ENCODE measurements around the gene IL1RAPL1.

Gene IL1RAPL1

GRCh38 chrX:28752330-28752729, 165.1 kb downstream of the IL1RAPL1 start:
- H3K9ac ChIP-seq (ENCODE audit: low read depth, low read length, poor library complexity, severe bottlenecking): no peak overlapping the region
- H2AFZ ChIP-seq (ENCODE audit: low read length): no peak overlapping the region
- H3K4me3 ChIP-seq (ENCODE audit: low read length, poor library complexity, severe bottlenecking): no peak overlapping the region
- H3K4me2 ChIP-seq (ENCODE audit: low read depth, low read length, poor library complexity, severe bottlenecking): no peak overlapping the region
- H3K9me3 ChIP-seq (ENCODE audit: insufficient read depth, low read depth, low read length): no peaks in the 10 kb centered on the region
- H3K36me3 ChIP-seq (ENCODE audit: insufficient read depth, low read length): no peaks in the 10 kb centered on the region
- no peaks in the 10 kb centered on the region for H3K4me1 ChIP-seq (ENCODE audit: insufficient read depth, low read length, poor library complexity, severe bottlenecking)
- H3F3A ChIP-seq (ENCODE audit: low read depth): no peaks in the 10 kb centered on the region
- no peaks in the 10 kb centered on the region for H4K20me1 ChIP-seq (ENCODE audit: insufficient read depth, low read length, poor library complexity, severe bottlenecking)
- H3K79me2 ChIP-seq (ENCODE audit: insufficient read depth, low read length): no peaks in the 10 kb centered on the region
- TF ChIP-seq EZH2phosphoT487 (IDR thresholded peaks at IDR 0.05; ENCODE audit: borderline replicate concordance): no peak
- no peak for TF ChIP-seq CTCF (conservative IDR thresholded peaks at IDR 0.05; ENCODE audit: low read length)
- no peaks in the 10 kb centered on the region for H3K9me2 ChIP-seq (replicated peaks; ENCODE audit: low read depth, low read length)
- no peaks in the 10 kb centered on the region for H3K27me3 ChIP-seq (ENCODE audit: insufficient read depth, low read length, poor library complexity, severe bottlenecking)

DNA sequence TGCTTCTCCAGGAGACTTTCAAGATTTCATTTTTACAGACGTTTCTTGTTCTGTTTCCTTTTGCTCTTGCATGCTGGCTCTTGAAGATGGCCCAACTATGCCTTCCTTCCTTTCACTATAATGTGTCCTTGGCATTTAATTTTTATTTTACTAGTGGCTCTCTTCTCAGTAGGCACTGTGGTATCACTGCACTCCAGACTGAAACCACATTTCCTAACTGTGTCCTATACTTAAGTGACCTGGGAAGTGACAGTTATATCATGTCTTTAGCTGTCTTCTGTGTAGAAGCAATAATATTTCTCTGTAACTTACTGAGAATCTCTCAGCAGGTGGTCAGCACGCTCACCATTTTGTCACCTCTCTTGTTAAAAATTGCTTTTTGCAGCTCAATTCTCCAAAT, 168.9 kb downstream of the IL1RAPL1 start:
- Histone ChIP-seq H3K36me3 (ENCODE audit: insufficient read depth, low read length) (no peaks in the 10 kb centered on the region), H3K79me2 (ENCODE audit: insufficient read depth, low read length) (no peaks in the 10 kb centered on the region), H3K9ac (ENCODE audit: low read depth, low read length, poor library complexity, severe bottlenecking) (no peak overlapping the region), H3F3A (ENCODE audit: low read depth) (no peaks in the 10 kb centered on the region), H3K27me3 (ENCODE audit: insufficient read depth, low read length, poor library complexity, severe bottlenecking) (no peaks in the 10 kb centered on the region), H4K20me1 (ENCODE audit: insufficient read depth, low read length, poor library complexity, severe bottlenecking) (no peaks in the 10 kb centered on the region), H2AFZ (ENCODE audit: low read length) (no peak overlapping the region), H3K9me2 (replicated peaks; ENCODE audit: low read depth, low read length) (no peaks in the 10 kb centered on the region), H3K9me3 (ENCODE audit: insufficient read depth, low read depth, low read length) (no peaks in the 10 kb centered on the region), H3K4me1 (ENCODE audit: insufficient read depth, low read length, poor library complexity, severe bottlenecking) (no peaks in the 10 kb centered on the region), H3K4me3 (ENCODE audit: low read length, poor library complexity, severe bottlenecking) (no peak overlapping the region), H3K4me2 (ENCODE audit: low read depth, low read length, poor library complexity, severe bottlenecking) (no peak overlapping the region)
- TF ChIP-seq CTCF (conservative IDR thresholded peaks at IDR 0.05; ENCODE audit: low read length): no peak
- no peak for TF ChIP-seq EZH2phosphoT487 (IDR thresholded peaks at IDR 0.05; ENCODE audit: borderline replicate concordance)

- TF ChIP-seq EZH2phosphoT487 (IDR thresholded peaks at IDR 0.05; ENCODE audit: borderline replicate concordance) (no peak), CTCF (conservative IDR thresholded peaks at IDR 0.05; ENCODE audit: low read length) (no peak)
- H3K4me2 ChIP-seq (ENCODE audit: low read depth, low read length, poor library complexity, severe bottlenecking): no peak overlapping the region
These were observed 169.4 kb downstream of the IL1RAPL1 start for GRCh38 chrX:28756647-28757046.

More at GRCh38 chrX:28756647-28757046, 169.4 kb downstream of the IL1RAPL1 start:
- no peaks in the 10 kb centered on the region for H3K36me3 ChIP-seq (ENCODE audit: insufficient read depth, low read length)
- H4K20me1 ChIP-seq (ENCODE audit: insufficient read depth, low read length, poor library complexity, severe bottlenecking): no peaks in the 10 kb centered on the region
- H3K4me3 ChIP-seq (ENCODE audit: low read length, poor library complexity, severe bottlenecking): no peak overlapping the region
- no peaks in the 10 kb centered on the region for H3K9me2 ChIP-seq (replicated peaks; ENCODE audit: low read depth, low read length)
- H3K9ac ChIP-seq (ENCODE audit: low read depth, low read length, poor library complexity, severe bottlenecking): no peak overlapping the region
- no peak overlapping the region for H2AFZ ChIP-seq (ENCODE audit: low read length)
- no peaks in the 10 kb centered on the region for H3K79me2 ChIP-seq (ENCODE audit: insufficient read depth, low read length)
- H3K9me3 ChIP-seq (ENCODE audit: insufficient read depth, low read depth, low read length): no peaks in the 10 kb centered on the region
- H3K27me3 ChIP-seq (ENCODE audit: insufficient read depth, low read length, poor library complexity, severe bottlenecking): no peaks in the 10 kb centered on the region
- H3K4me1 ChIP-seq (ENCODE audit: insufficient read depth, low read length, poor library complexity, severe bottlenecking): no peaks in the 10 kb centered on the region
- H3F3A ChIP-seq (ENCODE audit: low read depth): no peaks in the 10 kb centered on the region
